IMR-90 (cell line): ENCODE measurements around the gene LRRC8E. TPM values are rescaled to one million over a fixed set of nuclear protein-coding genes. Genes with fewer than 3 reads are reported as not detected.
"Not testable (repeated sequence)": the region's sequence is repeated elsewhere in the genome, so short reads cannot be mapped to it uniquely, and the experiment has no call there.

Source experiments
- ATAC-seq: fragments of 200-7000 bp; cut with Tn5 transposase; 2 replicates; pipeline ENCODE4 v1.9.1; 2020; ENCODE audit warnings: low read depth, mild to moderate bottlenecking, moderate library complexity
- BruUV-seq: library from RNA; stranded (reverse); fragments of 400-500 nt; replicated peaks from 2 replicates; lab custom pipeline; 2021; lab: Mats Ljungman, UMichigan
- CTCF ChIA-PET: fragments of 300-600 bp; formaldehyde crosslinking; extraction: SDS; loops from one replicate; lab custom pipeline; 2021; ENCODE audit warnings: antibody characterized with exemption; lab: Yijun Ruan, JAX
- POLR2A ChIA-PET: fragments of 300-600 bp; sonication (Branson Sonifier 250); formaldehyde crosslinking; loops from one replicate; lab custom pipeline; 2022; ENCODE audit warnings: antibody characterized with exemption; ENCODE audit not compliant: unreplicated experiment; lab: Charles Lee
- DNase-seq: peaks from one replicate; pipeline ENCODE4 v3.0.0; 2013
- H2AFZ ChIP-seq: replicated peaks from 2 replicates; pipeline ENCODE3; 2013; ENCODE audit warnings: low read length, mild to moderate bottlenecking; ENCODE audit not compliant: poor library complexity
- H2AK5ac ChIP-seq: 2 replicates; pipeline ENCODE4 v1.6.1; 2013; ENCODE audit warnings: low read depth, low read length, inconsistent platforms
- H2AK9ac ChIP-seq: replicated peaks from 2 replicates; pipeline ENCODE3; 2013; ENCODE audit warnings: mild to moderate bottlenecking, low read depth, low read length, moderate library complexity; ENCODE audit not compliant: poor library complexity
- H2BK120ac ChIP-seq: 2 replicates; pipeline ENCODE4 v1.6.1; 2013; ENCODE audit warnings: low read depth, low read length, inconsistent platforms
- H2BK15ac ChIP-seq: 3 replicates; pipeline ENCODE4 v1.6.1; 2013; ENCODE audit warnings: low read depth, low read length, inconsistent platforms
- H2BK20ac ChIP-seq: 2 replicates; pipeline ENCODE4 v1.6.1; 2013; ENCODE audit warnings: low read depth, mild to moderate bottlenecking, inconsistent platforms, low read length, moderate library complexity
- H2BK5ac ChIP-seq: 2 replicates; pipeline ENCODE4 v1.6.1; 2013; ENCODE audit warnings: mild to moderate bottlenecking, low read depth, low read length, inconsistent platforms; ENCODE audit not compliant: poor library complexity, severe bottlenecking
- H3K14ac ChIP-seq: replicated peaks from 2 replicates; pipeline ENCODE4 v1.6.1; 2013; ENCODE audit warnings: low read depth, low read length, inconsistent platforms
- H3K18ac ChIP-seq: 2 replicates; pipeline ENCODE4 v1.6.1; 2013; ENCODE audit warnings: low read depth, low read length, control low read depth
- H3K23ac ChIP-seq: 2 replicates; pipeline ENCODE4 v1.6.1; 2013; ENCODE audit warnings: low read depth, low read length, inconsistent platforms
- H3K27ac ChIP-seq: 2 replicates; pipeline ENCODE4 v1.5.1; 2013; ENCODE audit warnings: mild to moderate bottlenecking, control low read depth, low read length; ENCODE audit not compliant: insufficient read depth
- H3K27me3 ChIP-seq: 2 replicates; pipeline ENCODE4 v1.6.1; 2013; ENCODE audit warnings: low read length; ENCODE audit not compliant: control insufficient read depth, insufficient read depth
- H3K36me3 ChIP-seq: 2 replicates; pipeline ENCODE4 v1.6.1; 2013; ENCODE audit warnings: low read length, mixed read lengths; ENCODE audit not compliant: control insufficient read depth, insufficient read depth
- H3K4ac ChIP-seq: 2 replicates; pipeline ENCODE4 v1.6.1; 2013; ENCODE audit warnings: low read depth, low read length, inconsistent platforms
- H3K4me1 ChIP-seq: 2 replicates; pipeline ENCODE4 v1.6.1; 2013; ENCODE audit warnings: low read length, mixed read lengths; ENCODE audit not compliant: control insufficient read depth, insufficient read depth
- H3K4me2 ChIP-seq: 2 replicates; pipeline ENCODE4 v1.6.1; 2013; ENCODE audit warnings: low read depth, mild to moderate bottlenecking, control low read depth, low read length, moderate library complexity
- H3K4me3 ChIP-seq: 2 replicates; pipeline ENCODE4 v1.5.1; 2013; ENCODE audit warnings: low read depth, mild to moderate bottlenecking, control low read depth, low read length, moderate library complexity; ENCODE audit not compliant: insufficient read depth
- H3K56ac ChIP-seq: 2 replicates; pipeline ENCODE4 v1.6.1; 2013; ENCODE audit warnings: low read length, inconsistent platforms; ENCODE audit not compliant: insufficient read depth; ENCODE audit errors: extremely low read depth
- H3K79me1 ChIP-seq, 2 experiments: 2 replicates each; pipeline ENCODE4 v1.6.1; 2013; ENCODE audit warnings: low read length in 2 of 2, inconsistent platforms in 1 of 2, low read depth in 1 of 2
- H3K9ac ChIP-seq: 2 replicates; pipeline ENCODE4 v1.6.1; 2013; ENCODE audit warnings: low read depth, low read length, control low read depth
- H3K9me1 ChIP-seq: 2 replicates; pipeline ENCODE4 v1.6.1; 2013; ENCODE audit warnings: low read length, inconsistent platforms; ENCODE audit not compliant: insufficient read depth
- H3K9me3 ChIP-seq: 2 replicates; pipeline ENCODE4 v1.6.1; 2013; ENCODE audit warnings: low read length; ENCODE audit not compliant: control insufficient read depth, insufficient read depth
- H4K20me1 ChIP-seq: 2 replicates; pipeline ENCODE4 v1.6.1; 2013; ENCODE audit warnings: low read length, inconsistent platforms; ENCODE audit not compliant: insufficient read depth
- H4K5ac ChIP-seq: 2 replicates; pipeline ENCODE4 v1.6.1; 2013; ENCODE audit warnings: mild to moderate bottlenecking, low read depth, low read length, control low read depth
- H4K8ac ChIP-seq, 2 experiments: 2 replicates each; pipeline ENCODE4 v1.6.1; 2013; ENCODE audit warnings: low read depth in 2 of 2, low read length in 2 of 2, control low read depth in 1 of 2, inconsistent platforms in 1 of 2
- H4K91ac ChIP-seq: 2 replicates; pipeline ENCODE4 v1.6.1; 2013; ENCODE audit warnings: low read depth, low read length, inconsistent platforms; ENCODE audit not compliant: insufficient read depth
- BHLHE40 ChIP-seq: fragments of 150-350 bp; IDR thresholded peaks from 2 replicates; pipeline ENCODE4 v1.6.1; 2016; ENCODE audit warnings: mild to moderate bottlenecking, low read depth, low read length
- CEBPB ChIP-seq: IDR thresholded peaks from 2 replicates; pipeline ENCODE4 v1.6.1; 2012; ENCODE audit warnings: low read depth, low read length, improper control_type of control experiment
- CHD1 ChIP-seq: IDR thresholded peaks from 2 replicates; pipeline ENCODE4 v1.6.1; 2012; ENCODE audit warnings: low read depth, low read length, improper control_type of control experiment
- CTCF ChIP-seq: conservative IDR thresholded peaks from 2 replicates; pipeline ENCODE4 v1.5.1; 2012; ENCODE audit warnings: mild to moderate bottlenecking, low read depth, low read length, improper control_type of control experiment
- MXI1 ChIP-seq: IDR thresholded peaks from 2 replicates; pipeline ENCODE4 v1.6.1; 2012; ENCODE audit warnings: low read depth, mild to moderate bottlenecking, low read length, moderate library complexity, borderline replicate concordance
- NFE2L2 ChIP-seq: fragments of 150-350 bp; IDR thresholded peaks from 2 replicates; pipeline ENCODE4 v1.6.1; 2016; ENCODE audit warnings: low read depth, mild to moderate bottlenecking, low read length
- POLR2A ChIP-seq: IDR thresholded peaks from 2 replicates; pipeline ENCODE4 v1.6.1; 2012; ENCODE audit warnings: mild to moderate bottlenecking, low read depth, low read length
- WGBS, 2 experiments: methylation state at CpG; one replicate each; pipeline versions ENCODE4 v1.1.5 to v1.1.7; 2013; ENCODE audit warnings: missing lambda C conversion rate in 2 of 2; ENCODE audit not compliant: insufficient read length in 1 of 2; ENCODE audit errors: extremely low coverage in 2 of 2; 5-methylcytosine and 5-hydroxymethylcytosine counted together
- dilution Hi-C: fragments of 300-500 bp; cut with HindIII; formaldehyde crosslinking; loops from one replicate; pipeline ENCODE4 v1.14.3; 2018; ENCODE audit warnings: low sequenced_read_pairs; ENCODE audit not compliant: unreplicated experiment
- in situ Hi-C: fragments of 300-500 bp; cut with MboI; formaldehyde crosslinking; loops from 3 replicates; pipeline ENCODE4 v1.14.3; 2019; ENCODE audit warnings: low sequenced_read_pairs, inconsistent platforms, mixed read lengths
- intact Hi-C: fragments of 100-400 bp; cut with micrococcal nuclease; formaldehyde crosslinking; loops from 2 replicates; pipeline ENCODE4 v1.10.0; 2022
- polyA plus RNA-seq, 3 experiments: library from polyadenylated mRNA; depleted of rRNA; stranded (reverse); fragments of >200 nt; gene quantifications; 2 replicates each; pipeline ENCODE4 v1.2.3, GENCODE V29; 2012; ENCODE audit warnings: low replicate concordance in 1 of 3
- total RNA-seq: library from RNA; depleted of rRNA; stranded (reverse); fragments of >200 nt; gene quantifications from 2 replicates; pipeline ENCODE4 v1.2.3, GENCODE V29; 2012

The LRRC8E gene
- total and polyA plus RNA-seq, 2 of the 4 experiments (the other 2 are of a cell fraction), result 6.4 to 7.2 TPM

- dilution Hi-C loops (no loop called here), intact Hi-C loops (no loop called here), in situ Hi-C loops (no loop called here)
- H3K27ac ChIP-seq, result no peak overlapping the region
- ChIA-PET CTCF (no interaction called here), POLR2A (no interaction called here)
- H4K91ac ChIP-seq, result no peak overlapping the region
- no peak overlapping the region for H2BK120ac ChIP-seq
- H3K4ac ChIP-seq, result no peak overlapping the region
- no peak overlapping the region for H2BK15ac ChIP-seq
- no peaks in the 10 kb centered on the region for H3K9me1 ChIP-seq
- no peak overlapping the region for H3K18ac ChIP-seq
- H2BK5ac ChIP-seq, result no peak overlapping the region
- H4K20me1 ChIP-seq, result 0 out of 2 replicates have a peak, but pooled peaks cover 4% of the 10 kb centered on the region
- no CpG with 5 or more reads among the region's 29 CpGs for WGBS, 2 experiments
- H3K4me3 ChIP-seq, result no peak overlapping the region
- no peak overlapping the region for H2BK20ac ChIP-seq
- H3K9ac ChIP-seq, result no peak overlapping the region
- ATAC-seq, result no peak
- H2AK5ac ChIP-seq, result no peak overlapping the region
- H3K23ac ChIP-seq, result no peak overlapping the region
- no peaks in the 10 kb centered on the region for H3K9me3 ChIP-seq
- peaks cover 3% of the 10 kb centered on the region; the same call in 1 of the 2 replicates for H3K4me1 ChIP-seq
- DNase-seq, result no peak
- H3K56ac ChIP-seq, result no peak overlapping the region
- no peaks in the 10 kb centered on the region for H3K27me3 ChIP-seq
- no peak for TF ChIP-seq MXI1
- no peak for TF ChIP-seq POLR2A
- no peak for TF ChIP-seq CTCF
- TF ChIP-seq BHLHE40, result no peak
- TF ChIP-seq CEBPB, result no peak
- no peak for TF ChIP-seq CHD1
- TF ChIP-seq NFE2L2, result no peak
- no peaks in the 10 kb centered on the region for H3K79me1 ChIP-seq
- no peak overlapping the region for H3K4me2 ChIP-seq
- no peak overlapping the region for H3K14ac ChIP-seq
- peaks cover 2% of the 10 kb centered on the region; the same call in 1 of the 2 replicates for H3K36me3 ChIP-seq
- no peak overlapping the region for H4K5ac ChIP-seq
- no peak overlapping the region for H2AFZ ChIP-seq
- H2AK9ac ChIP-seq, result no peak overlapping the region
- no peak overlapping the region for H4K8ac ChIP-seq
- no TSS peak for BruUV-seq
These were observed 30.1 kb upstream of the LRRC8E start for GRCh38 chr19:7858109-7858770.

- H3K56ac ChIP-seq, H3K9me3 ChIP-seq, H2BK20ac ChIP-seq, H3K23ac ChIP-seq, H3K18ac ChIP-seq, H3K14ac ChIP-seq, POLR2A ChIA-PET, H2BK120ac ChIP-seq, H3K9ac ChIP-seq, H3K27ac ChIP-seq, H4K5ac ChIP-seq, H2AFZ ChIP-seq, BruUV-seq, H3K36me3 ChIP-seq, H4K8ac ChIP-seq, H3K4ac ChIP-seq, ATAC-seq, H3K4me2 ChIP-seq, H3K4me1 ChIP-seq, H2AK5ac ChIP-seq, H3K27me3 ChIP-seq, H4K20me1 ChIP-seq, in situ Hi-C loops, dilution Hi-C loops, CTCF ChIA-PET, H3K9me1 ChIP-seq, H2BK5ac ChIP-seq, H2AK9ac ChIP-seq, intact Hi-C loops, H4K91ac ChIP-seq, H3K4me3 ChIP-seq, H3K79me1 ChIP-seq, DNase-seq, H2BK15ac ChIP-seq: not testable (repeated sequence)
- no CpG with 5 or more reads among the region's 8 CpGs for WGBS, 2 experiments
These were observed 29.2 kb upstream of the LRRC8E start for GRCh38 chr19:7859087-7859486.
